Keratinocyte (primary cell): ENCODE results near the gene NCR2.

ENCODE experiments used
- EZH2 ChIP-seq: IDR thresholded peaks from one replicate; pipeline ENCODE4 v1.6.1; 2012; ENCODE audit warnings: inconsistent platforms, mild to moderate bottlenecking, low read length, moderate library complexity
- TF ChIP-seq, protein P1 (sequence below), 3 experiments: IDR thresholded peaks in 1 of 3; conservative IDR thresholded peaks in 1 of 3; optimal IDR thresholded peaks in 1 of 3; 2 replicates in 2 of 3; 3 replicates in 1 of 3; pipeline versions ENCODE3 to v1.5.1; 2011; ENCODE audit warnings: low read length in 3 of 3, mild to moderate bottlenecking in 3 of 3, moderate library complexity in 2 of 3, control low read depth in 1 of 3, inconsistent platforms in 1 of 3; ENCODE audit not compliant: insufficient read depth in 2 of 3; ENCODE audit errors: extremely low read depth in 1 of 3

DNA sequence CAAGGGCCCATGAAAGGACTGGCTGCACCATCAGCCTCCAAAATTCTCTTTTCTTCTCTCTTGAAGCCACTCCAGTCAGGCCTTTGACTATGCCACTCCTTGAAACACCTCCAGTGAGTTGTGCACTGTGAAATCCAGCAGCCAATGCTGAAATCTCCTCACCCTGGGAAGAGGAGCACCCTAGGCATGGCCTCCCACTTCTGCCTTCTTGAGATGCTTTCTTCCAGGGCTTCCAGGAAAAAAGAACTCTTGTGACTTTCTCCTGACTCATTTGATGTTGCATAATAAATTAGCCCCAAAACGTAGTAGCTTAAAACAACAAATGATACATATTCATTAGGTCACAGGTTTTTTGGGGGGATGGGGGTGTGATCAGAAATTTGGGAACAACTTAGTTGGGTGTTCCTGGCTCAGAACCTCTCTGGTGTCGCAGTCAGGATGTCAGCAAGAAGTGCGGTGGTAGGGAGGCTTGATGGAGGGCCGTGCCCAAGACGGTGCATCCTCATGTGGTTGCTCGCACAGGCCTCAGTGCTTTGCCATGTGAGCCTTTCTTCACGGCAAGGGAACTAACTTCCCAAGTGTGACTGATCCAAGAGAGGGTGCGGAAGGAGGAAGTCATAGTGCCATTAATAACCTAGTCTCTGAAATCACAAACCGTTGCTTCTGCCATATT, 12.1 kb downstream of the NCR2 start:
- TF ChIP-seq, protein P1, sequence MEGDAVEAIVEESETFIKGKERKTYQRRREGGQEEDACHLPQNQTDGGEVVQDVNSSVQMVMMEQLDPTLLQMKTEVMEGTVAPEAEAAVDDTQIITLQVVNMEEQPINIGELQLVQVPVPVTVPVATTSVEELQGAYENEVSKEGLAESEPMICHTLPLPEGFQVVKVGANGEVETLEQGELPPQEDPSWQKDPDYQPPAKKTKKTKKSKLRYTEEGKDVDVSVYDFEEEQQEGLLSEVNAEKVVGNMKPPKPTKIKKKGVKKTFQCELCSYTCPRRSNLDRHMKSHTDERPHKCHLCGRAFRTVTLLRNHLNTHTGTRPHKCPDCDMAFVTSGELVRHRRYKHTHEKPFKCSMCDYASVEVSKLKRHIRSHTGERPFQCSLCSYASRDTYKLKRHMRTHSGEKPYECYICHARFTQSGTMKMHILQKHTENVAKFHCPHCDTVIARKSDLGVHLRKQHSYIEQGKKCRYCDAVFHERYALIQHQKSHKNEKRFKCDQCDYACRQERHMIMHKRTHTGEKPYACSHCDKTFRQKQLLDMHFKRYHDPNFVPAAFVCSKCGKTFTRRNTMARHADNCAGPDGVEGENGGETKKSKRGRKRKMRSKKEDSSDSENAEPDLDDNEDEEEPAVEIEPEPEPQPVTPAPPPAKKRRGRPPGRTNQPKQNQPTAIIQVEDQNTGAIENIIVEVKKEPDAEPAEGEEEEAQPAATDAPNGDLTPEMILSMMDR (optimal IDR thresholded peaks at IDR 0.05 in 1 of 3, IDR thresholded peaks at IDR 0.05 in 1 of 3, conservative IDR thresholded peaks at IDR 0.05 in 1 of 3; ENCODE audit: extremely low read depth in 1 of 3, insufficient read depth in 2 of 3, low read length in 3 of 3) = no peak
- no peak for TF ChIP-seq EZH2
